Gastroesophageal sphincter (tissue), 4 donors: ENCODE results near the gene CMSS1. TPM values are rescaled to one million over a fixed set of nuclear protein-coding genes. Genes with fewer than 3 reads are reported as not detected.

Experiments used
- ATAC-seq: fragments of 150-250 bp; one replicate; pipeline ENCODE4 v1.9.1; 2016; ENCODE audit warnings: mild to moderate bottlenecking, moderate library complexity
- H3K27ac ChIP-seq, 4 donors: fragments of 200-600 bp; sonication (generic) in 3 of 4; 1 replicate in 3 of 4; 2 replicates in 1 of 4; pipeline ENCODE4 v1.5.1; 2016 to 2019
- H3K27me3 ChIP-seq: fragments of 200-600 bp; sonication (generic); one replicate; pipeline ENCODE4 v1.5.1; 2019
- H3K36me3 ChIP-seq, 2 donors: fragments of 200-600 bp; sonication (generic); one replicate each; pipeline ENCODE4 v1.5.1; 2019; ENCODE audit warnings: control low read depth in 1 of 2
- H3K4me1 ChIP-seq, 3 donors: fragments of 200-600 bp; sonication (generic); 1 replicate in 2 of 3; 2 replicates in 1 of 3; pipeline ENCODE4 v1.5.1; 2016 to 2019; ENCODE audit warnings: control low read depth in 2 of 3
- H3K4me3 ChIP-seq, 2 donors: fragments of 200-600 bp; sonication (generic); one replicate each; pipeline ENCODE4 v1.5.1; 2019; ENCODE audit warnings: mild to moderate bottlenecking in 1 of 2, moderate library complexity in 1 of 2
- H3K9me3 ChIP-seq, 3 donors: fragments of 200-600 bp; sonication (generic); one replicate each; pipeline ENCODE4 v1.5.1; 2017 to 2019; ENCODE audit warnings: control low read depth in 2 of 3
- CTCF ChIP-seq, 4 experiments: fragments of 200-600 bp in 2 of 4; fragments of 450-650 bp in 2 of 4; sonication (generic) in 1 of 4; IDR thresholded peaks; one replicate each; pipeline ENCODE4 v1.5.1; 2017 to 2019; ENCODE audit warnings: antibody characterized with exemption in 4 of 4, mild to moderate bottlenecking in 2 of 4, moderate library complexity in 2 of 4
- EP300 ChIP-seq: sonication (generic); formaldehyde crosslinking; IDR thresholded peaks from one replicate; pipeline ENCODE4 v1.6.1; 2017; ENCODE audit warnings: antibody characterized with exemption, mild to moderate bottlenecking
- POLR2A ChIP-seq, 2 donors: fragments of 450-650 bp; IDR thresholded peaks; one replicate each; pipeline ENCODE4 v1.6.1; 2017; ENCODE audit warnings: antibody characterized with exemption in 2 of 2, mild to moderate bottlenecking in 2 of 2, moderate library complexity in 1 of 2
- POLR2AphosphoS5 ChIP-seq: sonication (generic); formaldehyde crosslinking; IDR thresholded peaks from one replicate; pipeline ENCODE4 v1.6.1; 2017; ENCODE audit warnings: antibody characterized with exemption
- WGBS, 2 donors: methylation state at CpG; one replicate each; pipeline ENCODE4 v1.1.5; 2018; ENCODE audit warnings: low coverage in 1 of 2; 5-methylcytosine and 5-hydroxymethylcytosine counted together
- total RNA-seq, 4 donors: library from RNA; depleted of rRNA; stranded (reverse); fragments of >200 nt; gene quantifications; one replicate each; pipeline ENCODE4 v1.1.0, GENCODE V29; 2016

Gene CMSS1
- total RNA-seq, 4 donors from 2014 or later, result 15.2 to 20.8 (median 16.6) TPM

GRCh38 chr3:100060685-100061484 lies 243.2 kb downstream of the CMSS1 start:
- Histone ChIP-seq H3K27ac (no peak overlapping the region), H3K4me3 (no peak overlapping the region), H3K36me3 (no peaks in the 10 kb centered on the region), H3K9me3 (no peaks in the 10 kb centered on the region), H3K4me1 (peaks cover 0 to 16% (median 0%) of the 10 kb centered on the region in 3 donors), H3K27me3 (no peaks in the 10 kb centered on the region)
- ATAC-seq, result no peak
- 77 to 84% methylated on average over 7 of the region's 7 CpGs for WGBS, 2 donors
- TF ChIP-seq POLR2A (IDR thresholded peaks at IDR 0.05) (no peak), EP300 (no peak), CTCF (IDR thresholded peaks at IDR 0.05) (no peak), POLR2AphosphoS5 (no peak)

- H3K4me3 ChIP-seq, result no peak overlapping the region
- H3K9me3 ChIP-seq, result no peaks in the 10 kb centered on the region
- H3K36me3 ChIP-seq, result no peaks in the 10 kb centered on the region
- H3K4me1 ChIP-seq, result peaks cover 0 to 15% (median 0%) of the 10 kb centered on the region in 3 donors
- no peak for TF ChIP-seq EP300
- TF ChIP-seq POLR2AphosphoS5, result no peak
- no peak for TF ChIP-seq CTCF (IDR thresholded peaks at IDR 0.05)
- TF ChIP-seq POLR2A (IDR thresholded peaks at IDR 0.05), result no peak
- no peak for ATAC-seq
- no peaks in the 10 kb centered on the region for H3K27me3 ChIP-seq
- 82 to 95% methylated on average over 2 to 4 of the region's 4 CpGs for WGBS, 2 donors
- no peak overlapping the region for H3K27ac ChIP-seq
These were observed 245.0 kb downstream of the CMSS1 start for GRCh38 chr3:100062665-100063064.

GRCh38 chr3:100063929-100064461 lies 246.3 kb downstream of the CMSS1 start:
- ATAC-seq, result no peak
- 40 to 46% methylated on average over 6 to 7 of the region's 7 CpGs for WGBS, 2 donors
- Histone ChIP-seq H3K9me3 (no peaks in the 10 kb centered on the region), H3K4me1 (peaks cover 0 to 16% (median 1%) of the 10 kb centered on the region in 3 donors), H3K27me3 (no peaks in the 10 kb centered on the region), H3K36me3 (no peaks in the 10 kb centered on the region), H3K27ac (peak overlapping the region in 2 of 4 donors; percentile 53 to 64), H3K4me3 (no peak overlapping the region)
- TF ChIP-seq POLR2A (IDR thresholded peaks at IDR 0.05), result no peak
- no peak for TF ChIP-seq POLR2AphosphoS5
- TF ChIP-seq EP300, result no peak
- TF ChIP-seq CTCF (IDR thresholded peaks at IDR 0.05), result no peak

GRCh38 chr3:100067589-100067988 lies 249.9 kb downstream of the CMSS1 start:
- H3K4me1 ChIP-seq, result peaks cover 5 to 40% (median 6%) of the 10 kb centered on the region in 3 donors
- no peaks in the 10 kb centered on the region for H3K27me3 ChIP-seq
- TF ChIP-seq EP300 (no peak), POLR2A (IDR thresholded peaks at IDR 0.05) (no peak), CTCF (IDR thresholded peaks at IDR 0.05) (no peak), POLR2AphosphoS5 (no peak)
- no peak overlapping the region for H3K4me3 ChIP-seq
- no peaks in the 10 kb centered on the region for H3K9me3 ChIP-seq
- no peaks in the 10 kb centered on the region for H3K36me3 ChIP-seq
- no peak for ATAC-seq
- H3K27ac ChIP-seq, result no peak overlapping the region

GRCh38 chr3:100068826-100069225 lies 251.2 kb downstream of the CMSS1 start:
- Histone ChIP-seq H3K9me3 (no peaks in the 10 kb centered on the region), H3K27me3 (no peaks in the 10 kb centered on the region), H3K27ac (peak overlapping the region in 1 of 4 donors; percentile 4), H3K4me1 (peaks cover 6 to 46% (median 6%) of the 10 kb centered on the region in 3 donors), H3K36me3 (no peaks in the 10 kb centered on the region), H3K4me3 (no peak overlapping the region)
- peak; percentile 67 for ATAC-seq
- TF ChIP-seq CTCF (IDR thresholded peaks at IDR 0.05) (peak; percentile 39 to 80 (median 72)), EP300 (no peak)
- WGBS, 2 donors, result 18 to 19% methylated on average over 5 of the region's 5 CpGs
